Fibroblast of skin of right quadriceps (primary cell): ENCODE data around the gene LIFR.

Source experiments
- DNase-seq: peaks from one replicate; pipeline ENCODE4 v3.0.0-alpha.2; 2013

Gene LIFR

DNA sequence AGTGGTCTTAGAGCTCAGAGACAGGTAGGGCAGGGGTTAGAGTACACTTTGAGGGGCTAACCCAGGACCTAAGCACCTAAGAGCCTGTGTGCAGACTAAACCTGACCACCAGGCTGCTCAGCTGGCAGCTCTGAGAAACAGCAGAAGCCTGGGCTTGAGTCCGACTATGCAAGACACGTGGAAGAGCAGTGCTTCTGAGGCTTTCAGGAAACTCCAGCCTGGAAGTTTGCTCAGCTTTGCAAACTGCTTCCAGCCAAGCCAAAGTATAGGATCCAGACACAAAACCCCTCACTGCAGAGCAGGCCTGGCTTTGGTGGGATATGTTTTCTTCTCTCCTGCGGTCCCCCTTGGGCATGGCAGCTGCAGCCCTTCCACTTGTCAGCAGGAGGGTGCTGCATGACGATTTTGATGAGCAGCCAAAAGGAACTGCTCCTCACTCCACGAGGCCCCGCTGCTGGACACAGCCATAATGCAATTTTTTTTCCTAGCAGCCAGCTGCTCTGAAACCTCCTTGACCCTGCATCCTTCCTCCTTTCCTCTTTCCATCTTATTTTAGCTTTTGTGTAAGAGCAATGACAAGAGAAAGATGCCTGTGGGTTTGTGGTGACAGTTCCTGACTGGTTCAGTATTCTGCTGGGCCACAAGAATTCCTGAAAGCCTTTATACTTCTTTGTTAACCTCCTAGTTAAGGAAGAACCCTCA, 123.1 kb downstream of the LIFR start:
- DNase-seq, result peak; percentile 89

DNA sequence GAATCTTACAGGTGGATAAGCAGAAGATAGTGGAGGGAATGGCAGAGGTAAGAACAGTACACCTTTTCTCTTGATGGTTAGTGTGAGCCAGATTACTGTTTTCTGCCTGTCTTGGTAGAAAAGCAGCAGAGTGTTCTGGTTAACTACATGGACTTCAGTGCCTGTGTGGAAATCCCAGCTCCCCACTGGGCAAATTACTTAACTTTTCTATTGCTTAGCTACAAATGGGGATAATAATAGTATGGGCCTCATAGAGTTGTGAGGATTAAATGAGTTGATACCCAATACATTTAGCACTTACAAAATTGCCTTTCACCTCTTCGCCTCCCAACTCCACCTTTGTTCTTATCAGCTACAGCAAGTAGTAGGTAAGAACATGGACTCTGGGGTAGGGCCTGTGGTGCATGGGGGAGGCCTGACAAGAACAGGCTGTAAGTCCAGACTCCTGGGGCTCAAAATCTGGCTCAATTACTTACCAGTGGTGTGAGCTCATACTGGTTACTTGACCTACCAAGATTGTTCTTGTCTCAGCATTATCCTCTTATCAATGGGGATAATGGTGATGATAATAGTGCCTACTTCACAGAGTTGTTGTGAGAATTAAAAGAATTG, 125.1 kb downstream of the LIFR start:
- no peak for DNase-seq

DNA sequence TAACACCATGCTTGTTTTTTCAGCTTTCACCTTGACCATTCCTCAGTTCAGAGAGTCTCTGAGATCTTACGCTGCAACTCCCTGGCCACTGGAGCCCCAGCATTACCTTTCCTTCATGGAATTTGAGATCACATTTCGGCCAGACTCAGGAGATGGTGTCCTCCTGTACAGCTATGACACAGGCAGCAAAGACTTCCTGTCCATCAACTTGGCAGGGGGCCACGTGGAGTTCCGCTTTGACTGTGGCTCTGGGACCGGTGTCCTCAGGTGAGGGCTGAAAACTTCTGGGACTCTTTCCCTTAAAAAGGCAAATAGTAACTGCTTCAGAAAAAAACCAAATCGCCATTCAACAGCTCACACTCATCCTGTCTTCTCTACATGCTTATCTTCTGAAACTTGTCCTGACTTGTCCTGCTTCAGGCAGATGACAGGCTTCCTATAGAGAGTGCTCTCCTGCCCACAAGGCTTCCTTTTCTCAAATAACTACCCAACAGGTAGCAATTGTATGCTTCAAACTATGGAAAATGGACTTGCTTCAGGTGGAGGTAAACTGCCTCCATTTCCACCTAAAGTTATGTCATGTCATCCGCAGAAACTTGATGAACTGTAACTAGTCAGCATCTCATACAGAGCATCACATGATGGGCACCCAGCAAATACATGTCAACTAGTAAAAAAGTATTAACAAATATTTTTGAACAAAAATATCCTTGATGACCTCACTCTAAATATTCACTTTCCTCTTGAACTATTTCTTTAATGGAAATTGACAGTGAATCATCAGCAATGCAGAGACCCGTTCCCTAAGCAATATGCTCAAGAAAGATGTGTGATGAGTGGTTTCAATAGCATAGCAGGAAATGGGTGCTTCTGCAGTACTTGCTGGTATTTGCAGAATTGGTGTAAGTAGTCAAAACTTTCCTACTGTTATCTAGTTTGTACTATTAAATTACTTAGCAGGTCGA, 129.2 kb downstream of the LIFR start:
- peak; percentile 62 for DNase-seq

DNA sequence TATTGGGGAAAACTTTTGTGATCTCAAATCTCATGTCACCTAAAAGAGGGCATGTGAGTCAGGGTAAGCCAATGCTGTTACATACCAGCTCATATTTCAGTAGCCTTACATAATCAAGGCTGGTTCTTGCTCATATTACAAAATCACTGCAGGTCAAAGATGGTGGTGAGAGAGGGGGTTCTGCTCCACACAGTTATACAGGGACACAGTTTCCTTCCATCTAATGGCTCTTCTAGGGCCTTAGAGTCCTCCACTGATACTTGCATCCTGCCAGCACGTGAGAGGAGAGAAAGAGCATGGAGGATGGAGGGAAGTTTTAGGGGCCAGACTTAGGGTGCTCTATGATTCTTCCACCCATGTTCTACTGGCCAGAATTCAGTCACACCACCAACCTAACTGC, 130.0 kb downstream of the LIFR start:
- DNase-seq, result peak; percentile 61
